GM19239 (cell line): Measurements from ENCODE around the gene SRSF7.
A peak's percentile ranks its signal among the peaks of the same experiment; 100 is the strongest.
"Not testable (repeated sequence)": the region's sequence is repeated elsewhere in the genome, so short reads cannot be mapped to it uniquely, and the experiment has no call there.

Experiments
- DNase-seq: peaks from one replicate; pipeline ENCODE4 v3.0.0; 2011; ENCODE audit warnings: low spot score; ENCODE audit not compliant: insufficient read length
- FAIRE-seq: peaks from 2 replicates; lab custom pipeline; 2011; peaks lifted over from hg19 to GRCh38; lab: Jason Lieb, UNC

SRSF7 gene

DNA sequence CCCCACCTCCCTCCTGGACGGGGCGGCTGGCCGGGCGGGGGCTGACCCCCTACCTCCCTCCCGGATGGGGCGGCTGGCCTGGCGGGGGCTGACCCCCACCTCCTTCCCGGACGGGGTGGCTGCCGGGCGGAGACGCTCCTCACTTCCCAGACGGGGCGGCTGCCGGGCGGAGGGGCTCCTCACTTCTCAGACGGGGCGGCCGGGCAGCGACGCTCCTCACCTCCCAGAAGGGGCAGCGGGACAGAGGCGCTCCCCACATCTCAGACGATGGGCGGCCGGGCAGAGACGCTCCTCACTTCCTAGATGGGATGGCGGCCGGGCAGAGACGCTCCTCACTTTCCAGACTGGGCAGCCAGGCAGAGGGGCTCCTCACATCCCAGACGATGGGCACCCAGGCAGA, 4.7 kb upstream of the SRSF7 start:
- FAIRE-seq, DNase-seq: not testable (repeated sequence)

DNA sequence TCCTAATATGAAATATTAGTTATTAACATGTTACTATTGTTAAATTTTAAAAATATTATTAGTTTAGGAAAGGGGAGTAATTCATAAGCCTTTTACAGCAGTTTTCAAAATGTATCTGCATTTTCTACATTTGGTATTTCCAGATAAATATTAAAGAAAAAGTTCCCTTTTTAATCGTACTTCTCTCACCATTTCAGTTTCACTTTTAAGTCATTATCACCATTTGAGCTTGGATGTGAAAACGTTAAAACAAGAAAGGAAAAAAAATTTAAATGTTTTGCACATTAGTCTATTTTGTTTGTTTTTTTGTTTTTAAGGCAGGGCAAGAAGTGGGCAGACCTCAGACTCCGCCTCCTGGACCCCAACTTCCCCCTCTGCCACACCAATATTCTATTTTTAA, 3.3 kb upstream of the SRSF7 start:
- DNase-seq (no peak), FAIRE-seq (no peak)

DNA sequence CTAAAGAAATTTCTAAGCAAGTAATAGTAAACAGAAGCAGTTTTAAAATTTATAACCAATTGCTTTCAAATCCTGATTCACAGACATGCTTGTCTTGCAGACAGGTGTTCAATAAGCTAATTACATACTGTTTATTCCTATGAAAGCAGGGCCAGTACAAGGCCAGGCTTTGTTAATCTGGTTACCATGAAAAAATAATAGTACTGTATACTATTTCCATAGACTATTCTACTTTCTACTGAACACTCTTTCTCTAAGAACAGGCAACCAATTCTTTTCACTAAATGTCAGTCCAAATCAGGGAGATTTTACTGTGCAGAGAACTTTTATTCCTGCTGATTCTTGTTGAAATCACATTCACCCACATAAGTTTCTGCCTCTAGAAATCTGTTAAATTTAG, 2.9 kb upstream of the SRSF7 start:
- DNase-seq (no peak), FAIRE-seq (no peak)

DNA sequence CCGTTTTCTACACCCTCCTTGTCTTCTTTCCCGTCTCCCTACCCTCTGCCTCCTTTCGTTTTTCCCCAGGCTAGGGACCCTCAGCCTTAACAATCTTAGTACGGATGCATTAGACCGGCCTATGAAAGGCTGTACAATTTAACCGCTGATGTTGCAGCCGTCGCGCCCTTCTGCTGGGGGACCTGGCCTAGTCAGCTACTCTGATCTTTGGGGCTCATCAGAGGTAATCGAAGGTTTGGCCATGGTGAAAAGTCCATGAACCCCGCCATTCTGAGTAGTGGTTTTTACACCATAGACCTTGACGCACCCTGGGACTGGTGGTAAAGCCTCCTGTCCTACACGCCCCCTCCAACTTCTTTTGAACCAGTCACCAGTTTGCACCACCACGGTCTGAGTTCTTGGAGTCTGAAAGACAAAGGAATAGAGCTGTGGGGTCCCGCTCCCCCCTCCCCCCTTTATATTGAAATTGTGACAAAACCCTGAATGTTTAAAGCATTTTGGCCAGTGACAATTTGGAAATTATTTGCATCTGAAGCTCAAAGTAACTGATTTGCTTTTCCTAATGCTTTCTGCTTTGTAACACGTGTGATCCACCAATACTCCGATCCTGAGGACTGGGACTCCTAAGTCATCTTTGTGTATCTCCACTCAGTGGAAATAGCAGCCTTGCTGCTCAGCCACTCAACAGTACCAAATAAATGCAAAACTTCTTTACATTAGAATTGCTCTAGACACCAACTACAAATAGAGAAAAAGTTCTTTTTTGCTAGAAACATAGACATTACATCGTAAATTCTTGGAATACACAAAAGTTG, 642 bp upstream of the SRSF7 start:
- no peak for DNase-seq
- no peak for FAIRE-seq

GRCh38 chr2:38750011-38750890, 910 bp downstream of the SRSF7 start:
- DNase-seq, result no peak
- FAIRE-seq, result peak; percentile 70

GRCh38 chr2:38748943-38749804, 2.0 kb downstream of the SRSF7 start:
- DNase-seq (no peak), FAIRE-seq (no peak)

GRCh38 chr2:38748391-38748790, 2.8 kb downstream of the SRSF7 start:
- DNase-seq, result no peak
- no peak for FAIRE-seq

- no peak for DNase-seq
- no peak for FAIRE-seq
Measured at GRCh38 chr2:38747819-38748218, 3.3 kb downstream of the SRSF7 start.

DNA sequence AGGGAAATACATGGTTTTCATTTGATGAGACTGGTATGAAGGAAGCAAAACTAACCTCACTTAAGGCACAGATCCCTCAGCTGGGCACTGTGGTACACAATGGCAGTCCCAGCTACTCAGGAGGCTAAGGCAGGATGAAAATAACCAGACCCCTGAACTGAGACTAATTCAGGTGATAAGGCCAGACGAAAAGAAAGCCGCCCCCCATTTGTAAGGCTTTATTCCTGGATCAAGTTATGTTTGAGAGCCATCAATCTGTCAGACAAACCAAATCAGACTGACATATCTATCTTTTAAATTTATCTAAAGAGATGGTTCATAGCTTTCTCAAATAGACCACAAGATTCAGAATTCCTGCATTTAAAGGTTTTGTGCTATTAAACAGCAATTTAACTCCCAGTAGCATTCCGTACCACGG, 4.1 kb downstream of the SRSF7 start:
- no peak for DNase-seq
- FAIRE-seq, result no peak

- DNase-seq, result no peak
- no peak for FAIRE-seq
Measured at GRCh38 chr2:38745267-38745666, 5.9 kb downstream of the SRSF7 start.

DNA sequence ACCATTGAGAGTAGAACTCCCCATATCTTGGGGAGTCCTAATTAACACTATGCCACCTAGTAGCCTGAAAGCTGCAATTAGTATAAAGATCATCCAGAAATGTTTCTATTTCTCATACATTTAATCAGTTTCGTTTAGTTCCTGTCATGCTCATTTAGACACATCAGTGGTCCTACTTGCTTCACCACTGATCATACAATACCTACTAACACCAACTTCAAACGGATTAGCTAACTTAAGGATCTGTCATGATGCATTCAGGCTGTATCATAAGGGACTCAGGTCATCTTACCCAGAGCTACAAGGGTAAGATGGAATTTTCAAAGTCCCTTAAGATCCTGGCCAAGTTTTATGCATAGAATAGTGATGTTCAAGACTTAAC, 6.8 kb downstream of the SRSF7 start:
- DNase-seq, result no peak
- no peak for FAIRE-seq

DNA sequence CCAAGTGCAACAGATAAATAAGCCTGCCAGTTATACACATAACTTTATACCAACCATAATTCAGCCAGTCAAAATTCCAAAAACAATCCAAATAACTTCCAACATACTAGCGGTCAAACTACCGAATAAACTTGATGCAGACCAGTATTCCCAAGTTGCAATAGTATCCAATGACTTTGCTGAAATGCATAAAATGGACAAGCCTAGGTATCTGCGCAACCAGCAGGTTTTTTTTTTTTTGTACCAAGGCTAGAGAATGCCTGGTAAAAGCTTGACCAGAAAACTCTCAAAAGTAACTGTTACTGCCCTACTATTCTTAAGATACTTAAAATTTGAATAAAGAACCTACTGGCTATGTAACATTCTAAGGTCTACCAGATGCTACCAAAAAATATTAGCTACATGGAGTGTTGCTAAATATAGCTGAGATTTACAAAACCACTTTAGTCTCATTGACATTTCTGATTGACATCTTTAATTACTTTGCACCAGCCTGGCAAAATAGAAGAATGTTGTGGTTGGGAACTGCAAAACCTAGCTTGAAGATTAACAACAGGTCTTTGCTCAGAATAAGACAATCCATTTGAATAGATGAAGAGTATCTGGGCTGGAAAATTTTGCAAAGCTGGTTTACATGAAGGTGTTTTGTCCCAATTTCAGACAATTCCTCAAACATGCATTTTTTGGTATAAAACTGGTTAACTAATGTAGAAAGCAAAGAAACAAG, 7.3 kb downstream of the SRSF7 start:
- no peak for DNase-seq
- FAIRE-seq, result no peak

GRCh38 chr2:38742797-38743559, 8.2 kb downstream of the SRSF7 start:
- FAIRE-seq, result no peak
- DNase-seq, result no peak

DNA sequence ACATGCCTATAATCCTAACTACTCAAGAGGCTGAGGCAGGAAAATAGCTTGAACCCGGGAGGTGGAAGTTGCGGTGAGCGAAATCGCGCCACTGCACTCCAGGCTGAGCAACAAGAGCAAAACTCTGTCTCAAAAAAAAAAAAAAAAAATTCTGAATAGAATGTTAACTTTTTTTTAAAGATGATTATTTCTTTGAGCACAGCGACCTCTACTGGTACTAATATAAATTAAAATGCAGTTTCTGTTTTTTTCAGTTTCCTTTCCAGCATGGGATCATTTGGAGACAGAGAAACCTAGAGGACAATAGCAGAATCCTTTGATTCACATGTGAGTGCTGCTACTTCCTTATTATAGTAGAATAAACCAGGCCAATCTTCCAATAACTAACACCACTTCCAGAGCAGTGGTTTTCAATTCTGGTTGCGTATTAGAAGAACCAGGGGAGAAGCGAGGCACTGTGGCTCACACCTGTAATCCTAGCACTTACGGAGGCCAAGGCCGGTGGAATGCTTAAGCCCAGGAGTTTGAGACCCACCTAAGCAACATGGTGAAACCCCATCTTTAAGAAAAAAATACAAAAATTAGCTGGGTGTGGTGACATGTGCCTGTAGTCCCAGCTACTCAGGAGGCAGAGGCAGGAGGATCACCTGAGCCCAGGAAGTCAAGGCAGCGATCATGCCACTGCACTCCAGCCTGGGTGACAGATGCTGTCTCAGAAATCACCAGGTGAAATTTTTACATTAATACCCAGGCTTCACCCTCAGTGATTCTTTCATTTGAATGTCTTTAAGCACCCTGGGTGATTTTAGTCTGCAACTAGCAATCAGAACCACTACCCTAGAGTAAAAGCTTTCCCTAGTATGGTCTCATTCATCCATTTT, 10.1 kb downstream of the SRSF7 start:
- FAIRE-seq, result no peak
- no peak for DNase-seq

- DNase-seq, result no peak
- no peak for FAIRE-seq
Measured at GRCh38 chr2:38739524-38739923, 11.6 kb downstream of the SRSF7 start.

DNA sequence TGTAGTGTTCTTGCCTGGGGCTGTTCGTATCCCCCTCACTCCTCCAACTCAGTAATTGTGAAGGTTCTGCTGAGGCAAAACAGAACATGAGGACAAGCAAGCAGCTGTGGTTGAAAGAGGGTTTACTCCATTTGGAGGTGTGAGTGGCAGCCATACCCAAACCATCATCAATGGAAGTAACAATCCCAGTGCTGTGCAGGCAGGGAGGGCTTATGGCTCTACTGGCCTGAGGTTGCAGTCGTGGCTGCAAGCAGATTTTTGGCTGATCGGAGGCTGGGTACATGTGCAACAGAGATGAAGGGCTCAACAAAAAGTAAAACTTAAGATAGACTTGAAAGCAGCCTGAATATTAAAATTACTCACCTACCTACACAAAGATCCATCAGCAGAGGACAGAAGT, 13.2 kb downstream of the SRSF7 start:
- DNase-seq, result no peak
- no peak for FAIRE-seq

- FAIRE-seq, DNase-seq: not testable (repeated sequence)
Measured at GRCh38 chr2:38737000-38737698, 14.0 kb downstream of the SRSF7 start.

GRCh38 chr2:38735999-38736320, 15.2 kb downstream of the SRSF7 start:
- FAIRE-seq, result no peak
- no peak for DNase-seq
